Fibroblast of the aortic adventitia (primary cell): ENCODE results near the gene H1-8. TPM values are rescaled to one million over a fixed set of nuclear protein-coding genes. Genes with fewer than 3 reads are reported as not detected.

Experiments
- DNase-seq: peaks from one replicate; pipeline ENCODE4 v3.0.0-alpha.2; 2010; ENCODE audit warnings: low read depth
- H3K4me3 ChIP-seq: 2 replicates; pipeline ENCODE4 v1.5.1; 2011; ENCODE audit warnings: low read depth, mild to moderate bottlenecking, control low read depth, low read length, moderate library complexity
- CTCF ChIP-seq: IDR thresholded peaks from 2 replicates; pipeline ENCODE4 v1.5.1; 2011; ENCODE audit warnings: mild to moderate bottlenecking, low read length, control low read depth, inconsistent platforms; ENCODE audit not compliant: insufficient read depth
- total RNA-seq: library from RNA; depleted of rRNA; stranded (reverse); fragments of >200 nt; gene quantifications from 2 replicates; pipeline ENCODE4 v1.2.3, GENCODE V29; 2012; ENCODE audit warnings: low replicate concordance

H1-8 gene
- total RNA-seq, 1 donor: not detected

GRCh38 chr3:129579991-129580390, 37.0 kb downstream of the H1-8 start:
- H3K4me3 ChIP-seq: no peak overlapping the region
- no peak for DNase-seq
- no peak for TF ChIP-seq CTCF

- no peak for TF ChIP-seq CTCF
- no peak overlapping the region for H3K4me3 ChIP-seq
- DNase-seq: no peak
Measured at GRCh38 chr3:129581623-129582022, 38.6 kb downstream of the H1-8 start.

- no peak overlapping the region for H3K4me3 ChIP-seq
- no peak for TF ChIP-seq CTCF
- no peak for DNase-seq
Measured at GRCh38 chr3:129582799-129583198, 39.8 kb downstream of the H1-8 start.

GRCh38 chr3:129583289-129583688, 40.3 kb downstream of the H1-8 start:
- no peak for TF ChIP-seq CTCF
- H3K4me3 ChIP-seq: no peak overlapping the region
- DNase-seq: no peak

- no peak for DNase-seq
- no peak overlapping the region for H3K4me3 ChIP-seq
- TF ChIP-seq CTCF: no peak
Measured at GRCh38 chr3:129584631-129585030, 41.7 kb downstream of the H1-8 start.

- H3K4me3 ChIP-seq: no peak overlapping the region
- TF ChIP-seq CTCF: no peak
- DNase-seq: no peak
Measured at GRCh38 chr3:129585949-129586657, 43.1 kb downstream of the H1-8 start.
